HCT116 (cell line): ENCODE measurements around the gene PLCL2. TPM values are rescaled to one million over a fixed set of nuclear protein-coding genes. Genes with fewer than 3 reads are reported as not detected.

ENCODE experiments used
- ATAC-seq: fragments of 200-7000 bp; cut with Tn5 transposase; 2 replicates; pipeline ENCODE4 v1.9.1; 2020; ENCODE audit warnings: mild to moderate bottlenecking, moderate library complexity
- BruUV-seq: library from RNA; stranded (reverse); fragments of 400-500 nt; replicated peaks from 2 replicates; lab custom pipeline; 2021; lab: Mats Ljungman, UMichigan
- CTCF ChIA-PET: fragments of 300-600 bp; sonication (Branson Sonifier 250); formaldehyde crosslinking; loops from one replicate; lab custom pipeline; 2021; ENCODE audit warnings: antibody characterized with exemption; lab: Charles Lee
- POLR2A ChIA-PET: fragments of 300-600, 350-600 bp; sonication (Branson Sonifier 250); formaldehyde crosslinking; loops from one replicate; lab custom pipeline; 2021; ENCODE audit warnings: antibody characterized with exemption; lab: Charles Lee
- RAD21 ChIA-PET, 2 experiments: fragments of 300-600 bp; sonication (Branson Sonifier 250); formaldehyde crosslinking; loops; one replicate each; lab custom pipeline; 2023; ENCODE audit warnings: low total read pairs in 2 of 2; ENCODE audit not compliant: uncharacterized antibody in 2 of 2, unreplicated experiment in 2 of 2, low non-redundant PET in 1 of 2; lab: Charles Lee
- DNase-seq: peaks from one replicate; pipeline ENCODE4 v3.0.0-alpha.2; 2010; ENCODE audit warnings: low read depth, low spot score
- H2AFZ ChIP-seq: fragments of 200-600 bp; shearing (Covaris generic), sonication (generic); 2 replicates; pipeline ENCODE4 v1.6.1; 2017; ENCODE audit warnings: low read depth, mixed run types, mixed read lengths, antibody characterized with exemption, low read length; ENCODE audit not compliant: poor library complexity, severe bottlenecking
- H3K27ac ChIP-seq: 2 replicates; pipeline ENCODE4 v1.5.1; 2012; ENCODE audit warnings: low read depth, low read length
- H3K27me3 ChIP-seq: fragments of 200-600 bp; sonication (generic); 2 replicates; pipeline ENCODE4 v1.6.1; 2016; ENCODE audit warnings: mixed run types, low read length, mixed read lengths; ENCODE audit not compliant: insufficient read depth
- H3K36me3 ChIP-seq, 2 experiments: fragments of 200-500 bp in 1 of 2; fragments of 200-600 bp in 1 of 2; sonication (Bioruptor generic) in 1 of 2; sonication (generic) in 1 of 2; 2 replicates each; pipeline versions ENCODE4 v1.5.1 to v1.6.1; 2014 to 2016; ENCODE audit warnings: low read length in 2 of 2, inconsistent platforms in 1 of 2, mixed read lengths in 1 of 2, mixed run types in 1 of 2; ENCODE audit not compliant: insufficient read depth in 2 of 2, control insufficient read depth in 1 of 2
- H3K4me1 ChIP-seq, 2 experiments: fragments of 200-600 bp in 1 of 2; sonication (generic) in 1 of 2; 2 replicates each; pipeline versions ENCODE4 v1.5.1 to v1.6.1; 2012 to 2017; ENCODE audit warnings: low read length in 2 of 2, inconsistent platforms in 1 of 2, mild to moderate bottlenecking in 1 of 2, mixed read lengths in 1 of 2, mixed run types in 1 of 2, moderate library complexity in 1 of 2; ENCODE audit not compliant: insufficient read depth in 2 of 2, control insufficient read depth in 1 of 2
- H3K4me2 ChIP-seq: fragments of 200-600 bp; sonication (generic); 2 replicates; pipeline ENCODE4 v1.6.1; 2017; ENCODE audit warnings: mixed run types, low read length, mixed read lengths
- H3K4me3 ChIP-seq, 2 experiments: fragments of 200-600 bp in 1 of 2; sonication (generic) in 1 of 2; replicated peaks in 1 of 2; 2 replicates each; pipeline ENCODE4 v1.5.1; 2011 to 2016; ENCODE audit warnings: low read length in 2 of 2, control low read depth in 1 of 2, low read depth in 1 of 2, mild to moderate bottlenecking in 1 of 2, mixed read lengths in 1 of 2, mixed run types in 1 of 2
- H3K79me2 ChIP-seq: fragments of 200-600 bp; sonication (generic); 2 replicates; pipeline ENCODE4 v1.6.1; 2017; ENCODE audit warnings: mild to moderate bottlenecking, mixed run types, low read length, moderate library complexity, mixed read lengths; ENCODE audit not compliant: insufficient read depth
- H3K9ac ChIP-seq: fragments of 200-600 bp; sonication (generic); 2 replicates; pipeline ENCODE4 v1.6.1; 2016; ENCODE audit warnings: low read length, mixed read lengths
- H3K9me2 ChIP-seq: fragments of 200-600 bp; sonication (generic), shearing (Covaris generic); 2 replicates; pipeline ENCODE4 v1.6.1; 2017; ENCODE audit warnings: mixed run types, mild to moderate bottlenecking, moderate library complexity; ENCODE audit not compliant: insufficient read depth
- H3K9me3 ChIP-seq, 2 experiments: fragments of 200-500 bp in 1 of 2; fragments of 200-600 bp in 1 of 2; sonication (Bioruptor generic) in 1 of 2; sonication (generic) in 1 of 2; 2 replicates each; pipeline ENCODE4 v1.6.1; 2014 to 2017; ENCODE audit warnings: low read length in 2 of 2, mixed read lengths in 2 of 2, inconsistent platforms in 1 of 2, low read depth in 1 of 2, mild to moderate bottlenecking in 1 of 2, mixed run types in 1 of 2, moderate library complexity in 1 of 2; ENCODE audit not compliant: control insufficient read depth in 1 of 2, insufficient read depth in 1 of 2
- H4K20me1 ChIP-seq: fragments of 200-600 bp; sonication (generic), shearing (Covaris generic); 2 replicates; pipeline ENCODE4 v1.6.1; 2017; ENCODE audit warnings: mixed run types, mild to moderate bottlenecking, moderate library complexity; ENCODE audit not compliant: insufficient read depth
- EGR1 ChIP-seq: IDR thresholded peaks from 2 replicates; pipeline ENCODE4 v1.6.1; 2012; ENCODE audit warnings: low read depth
- EZH2 ChIP-seq: fragments of 200-600 bp; sonication (generic); IDR thresholded peaks from 2 replicates; pipeline ENCODE4 v1.6.1; 2017; ENCODE audit warnings: antibody characterized with exemption, mixed run types
- EZH2phosphoT487 ChIP-seq: fragments of 200-600 bp; IDR thresholded peaks from 2 replicates; pipeline ENCODE4 v1.6.1; 2018; ENCODE audit warnings: antibody characterized with exemption, borderline replicate concordance
- POLR2A ChIP-seq: IDR thresholded peaks from 2 replicates; pipeline ENCODE4 v1.7.0; 2011; ENCODE audit warnings: borderline replicate concordance; ENCODE audit not compliant: insufficient read depth, insufficient read length; ENCODE audit errors: extremely low read depth
- POLR2AphosphoS5 ChIP-seq: IDR thresholded peaks from 2 replicates; pipeline ENCODE4 v1.6.1; 2011; ENCODE audit warnings: mild to moderate bottlenecking, low read depth, low read length, moderate library complexity
- SRF ChIP-seq: IDR thresholded peaks from 2 replicates; pipeline ENCODE4 v1.6.1; 2012; ENCODE audit warnings: low read depth
- TCF7L2 ChIP-seq: IDR thresholded peaks from 2 replicates; pipeline ENCODE4 v1.7.0; 2011; ENCODE audit warnings: borderline replicate concordance, inconsistent platforms; ENCODE audit not compliant: insufficient read depth, insufficient read length; ENCODE audit errors: extremely low read depth
- ZBTB33 ChIP-seq: IDR thresholded peaks from 2 replicates; pipeline ENCODE4 v1.6.1; 2011; ENCODE audit warnings: mild to moderate bottlenecking, low read length, moderate library complexity; ENCODE audit not compliant: insufficient replicate concordance; ENCODE audit errors: extremely low read depth
- ZFX ChIP-seq: fragments of 450-650 bp; IDR thresholded peaks from 2 replicates; pipeline ENCODE4 v1.6.1; 2017
- intact Hi-C: fragments of 100-400 bp; cut with micrococcal nuclease; formaldehyde crosslinking; loops from 2 replicates; pipeline ENCODE4 v1.10.0; 2022
- total RNA-seq: library from RNA; stranded (reverse); gene quantifications from one replicate; pipeline ENCODE4 v1.2.1, GENCODE V29; 2021; ENCODE audit not compliant: unreplicated experiment
- TF ChIP-seq, protein P1 (sequence below): IDR thresholded peaks from 2 replicates; pipeline ENCODE4 v1.6.1; 2012

Gene PLCL2
- total RNA-seq, 1 experiment from 2014 or later: 2.2 TPM

GRCh38 chr3:17033516-17034168 is 148.9 kb downstream of the PLCL2 start:
- ChIA-PET CTCF (interaction anchor here (1.8 kb wide), 1 partner anchor 205 kb away, joined by 10 read pairs; no protein-coding TSS in a partner anchor), RAD21 (no interaction called here), POLR2A (no interaction called here)
- no peak for DNase-seq
- Histone ChIP-seq H3K36me3 (no peaks in the 10 kb centered on the region), H3K27ac (no peak overlapping the region), H3K4me2 (no peak overlapping the region), H3K9ac (no peak overlapping the region), H3K79me2 (no peaks in the 10 kb centered on the region), H3K9me3 (no peaks in the 10 kb centered on the region), H2AFZ (no peak overlapping the region), H3K9me2 (no peaks in the 10 kb centered on the region), H3K4me3 (no peak overlapping the region), H3K27me3 (no peaks in the 10 kb centered on the region), H3K4me1 (peaks cover 0 to 2% of the 10 kb centered on the region in 2 experiments; a peak in 1 of 4 replicates), H4K20me1 (no peaks in the 10 kb centered on the region)
- ATAC-seq: no peak
- no TSS peak for BruUV-seq
- TF ChIP-seq EZH2phosphoT487: no peak
- no peak for TF ChIP-seq EGR1
- no peak for TF ChIP-seq EZH2
- TF ChIP-seq TCF7L2: no peak
- TF ChIP-seq, protein P1, sequence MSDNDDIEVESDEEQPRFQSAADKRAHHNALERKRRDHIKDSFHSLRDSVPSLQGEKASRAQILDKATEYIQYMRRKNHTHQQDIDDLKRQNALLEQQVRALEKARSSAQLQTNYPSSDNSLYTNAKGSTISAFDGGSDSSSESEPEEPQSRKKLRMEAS: no peak
- TF ChIP-seq POLR2AphosphoS5: no peak
- no peak for TF ChIP-seq POLR2A
- no peak for TF ChIP-seq ZFX
- no peak for TF ChIP-seq SRF
- TF ChIP-seq ZBTB33: no peak
- intact Hi-C loops: loop anchor here (2.0 to 10.0 kb wide), 4 partner anchors 149 to 433 kb away; partner anchors contain the start of gene PLCL2
